WTC11 (cell line): ENCODE measurements around the gene MSANTD2. TPM values are rescaled to one million over a fixed set of nuclear protein-coding genes. Genes with fewer than 3 reads are reported as not detected.

Experiments used
- ATAC-seq: fragments of 200-7000 bp; cut with Tn5 transposase; 2 replicates; pipeline ENCODE4 v1.10.0; 2021; ENCODE audit warnings: mild to moderate bottlenecking, moderate library complexity
- CTCF ChIA-PET: fragments of 300-600 bp; sonication (Branson Sonifier 250); formaldehyde crosslinking; loops from one replicate; lab custom pipeline; 2021; ENCODE audit warnings: antibody characterized with exemption; lab: Charles Lee
- POLR2A ChIA-PET: fragments of 350-600 bp; sonication (Branson Sonifier 250); formaldehyde crosslinking; loops from one replicate; lab custom pipeline; 2021; ENCODE audit warnings: antibody characterized with exemption; lab: Charles Lee
- DNase-seq: peaks from one replicate; pipeline ENCODE4 v3.0.0; 2021; ENCODE audit warnings: low spot score
- H3K27ac Mint-ChIP-seq: 2 replicates; pipeline ENCODE4 v1.8.0; 2021; ENCODE audit warnings: mixed read lengths
- H3K27me3 Mint-ChIP-seq: 2 replicates; pipeline ENCODE4 v1.8.0; 2021; ENCODE audit warnings: low read depth, mild to moderate bottlenecking, moderate library complexity, mixed read lengths
- H3K36me3 Mint-ChIP-seq: 2 replicates; pipeline ENCODE4 v1.8.0; 2021; ENCODE audit warnings: mixed read lengths
- H3K4me1 Mint-ChIP-seq: 2 replicates; pipeline ENCODE4 v1.8.0; 2022; ENCODE audit warnings: mixed read lengths
- H3K4me3 Mint-ChIP-seq: 2 replicates; pipeline ENCODE4 v1.8.0; 2021; ENCODE audit warnings: mild to moderate bottlenecking, moderate library complexity, mixed read lengths
- H3K9me3 Mint-ChIP-seq: 2 replicates; pipeline ENCODE4 v1.8.0; 2021; ENCODE audit warnings: mixed read lengths
- CREB1 ChIP-seq: sonication (generic); formaldehyde crosslinking; IDR thresholded peaks from 2 replicates; pipeline ENCODE4 v1.8.0; 2023; ENCODE audit warnings: mild to moderate bottlenecking, missing genetic modification reagents
- FOXK1 ChIP-seq: sonication (generic); formaldehyde crosslinking; IDR thresholded peaks from 2 replicates; pipeline ENCODE4 v1.8.0; 2022; ENCODE audit warnings: mild to moderate bottlenecking, moderate library complexity, missing genetic modification reagents
- GRHL2 ChIP-seq: fragments of 250-450 bp; sonication (Bioruptor Pico); IDR thresholded peaks from 2 replicates; pipeline ENCODE4 v1.8.0; 2022; ENCODE audit warnings: mild to moderate bottlenecking, moderate library complexity; ENCODE audit not compliant: insufficient replicate concordance, severe bottlenecking
- GTF2I ChIP-seq: fragments of 250-450 bp; sonication (Bioruptor Pico); conservative IDR thresholded peaks from 2 replicates; pipeline ENCODE4 v1.4.0; 2021; ENCODE audit warnings: mild to moderate bottlenecking
- IRF2 ChIP-seq: sonication (generic); formaldehyde crosslinking; IDR thresholded peaks from 2 replicates; pipeline ENCODE4 v1.8.0; 2022; ENCODE audit warnings: low read depth, missing genetic modification reagents, borderline replicate concordance
- NFE2L1 ChIP-seq: sonication (generic); formaldehyde crosslinking; IDR thresholded peaks from 2 replicates; pipeline ENCODE4 v1.8.1; 2023; ENCODE audit warnings: missing genetic modification reagents
- NFYB ChIP-seq: sonication (generic); formaldehyde crosslinking; conservative IDR thresholded peaks from 2 replicates; pipeline ENCODE4 v1.8.0; 2022; ENCODE audit warnings: low read depth, missing genetic modification reagents
- RELA ChIP-seq: sonication (generic); formaldehyde crosslinking; IDR thresholded peaks from 2 replicates; pipeline ENCODE4 v1.8.1; 2022; ENCODE audit warnings: missing genetic modification reagents, mild to moderate bottlenecking, borderline replicate concordance
- SMAD4 ChIP-seq: sonication (generic); formaldehyde crosslinking; IDR thresholded peaks from 2 replicates; pipeline ENCODE4 v1.8.0; 2022; ENCODE audit warnings: mild to moderate bottlenecking, missing genetic modification reagents
- SP1 ChIP-seq: sonication (generic); formaldehyde crosslinking; conservative IDR thresholded peaks from 2 replicates; pipeline ENCODE4 v1.8.1; 2022; ENCODE audit warnings: missing genetic modification reagents
- TEAD1 ChIP-seq: sonication (generic); formaldehyde crosslinking; IDR thresholded peaks from 2 replicates; pipeline ENCODE4 v1.8.0; 2022; ENCODE audit warnings: mild to moderate bottlenecking, missing genetic modification reagents
- TP53 ChIP-seq: sonication (generic); formaldehyde crosslinking; IDR thresholded peaks from 2 replicates; pipeline ENCODE4 v1.8.1; 2023; ENCODE audit warnings: mild to moderate bottlenecking, missing genetic modification reagents
- ZNF317 ChIP-seq: sonication (generic); formaldehyde crosslinking; IDR thresholded peaks from 2 replicates; pipeline ENCODE4 v1.8.1; 2023; ENCODE audit warnings: low read depth, mild to moderate bottlenecking, moderate library complexity, missing genetic modification reagents, borderline replicate concordance
- total RNA-seq: library from RNA; stranded (reverse); gene quantifications from 3 replicates; pipeline ENCODE4 v1.2.3, GENCODE V29; 2021
- TF ChIP-seq, protein P1 (sequence below): sonication (generic); formaldehyde crosslinking; IDR thresholded peaks from 2 replicates; pipeline ENCODE4 v1.8.0; 2023; ENCODE audit warnings: missing genetic modification reagents, mild to moderate bottlenecking, borderline replicate concordance
- TF ChIP-seq, protein P2 (sequence below): fragments of 200-600 bp; IDR thresholded peaks from 2 replicates; pipeline ENCODE4 v1.8.0; 2022; ENCODE audit warnings: antibody characterized with exemption
- TF ChIP-seq, protein P3 (sequence below): fragments of 250-450 bp; sonication (Bioruptor Pico); IDR thresholded peaks from 2 replicates; pipeline ENCODE4 v2.1.2; 2022; ENCODE audit warnings: mild to moderate bottlenecking, moderate library complexity
- TF ChIP-seq, protein P4 (sequence below): sonication (generic); formaldehyde crosslinking; IDR thresholded peaks from 2 replicates; pipeline ENCODE4 v1.8.1; 2022; ENCODE audit warnings: mild to moderate bottlenecking, moderate library complexity, missing genetic modification reagents
- TF ChIP-seq, protein P5 (sequence below): sonication (generic); formaldehyde crosslinking; IDR thresholded peaks from 2 replicates; pipeline ENCODE4 v1.8.1; 2022; ENCODE audit warnings: low read depth, missing genetic modification reagents, borderline replicate concordance
- TF ChIP-seq, protein P6 (sequence below): sonication (generic); formaldehyde crosslinking; IDR thresholded peaks from 2 replicates; pipeline ENCODE4 v1.8.1; 2023; ENCODE audit warnings: mild to moderate bottlenecking, moderate library complexity, missing genetic modification reagents

Gene MSANTD2
- total RNA-seq, 1 experiment from 2014 or later, result 17.5 TPM

DNA sequence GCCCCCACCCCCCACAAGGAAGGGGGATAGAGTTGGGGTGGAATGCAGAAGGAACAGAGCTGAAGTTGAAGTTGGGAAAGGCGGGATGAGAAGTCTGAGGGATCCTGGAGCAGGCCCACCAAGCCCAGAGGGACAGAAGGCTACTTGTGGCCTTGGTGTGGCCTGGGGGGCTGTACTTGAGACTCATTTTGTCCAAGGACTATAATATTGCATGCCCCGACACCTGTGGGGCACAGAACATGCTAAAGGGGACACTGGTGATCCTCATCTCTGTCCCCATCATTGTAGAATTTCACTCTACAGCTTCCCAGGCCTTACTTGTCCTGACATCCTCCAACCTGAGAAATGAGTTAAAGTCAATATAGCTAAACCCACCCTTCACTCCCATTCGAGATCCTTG, 39.4 kb downstream of the MSANTD2 start:
- H3K4me1 Mint-ChIP-seq, result peaks cover 57% of the 10 kb centered on the region
- CTCF ChIA-PET, result interaction anchor here (1.1 to 5.6 kb wide), 10 partner anchors 9 to 117 kb away, joined by 3 to 61 read pairs (median 26); partner anchors contain the start of genes SIAE, SPA17 and VSIG2
- H3K27me3 Mint-ChIP-seq, result peaks cover 73% of the 10 kb centered on the region
- H3K27ac Mint-ChIP-seq, result no peak overlapping the region
- no peaks in the 10 kb centered on the region for H3K9me3 Mint-ChIP-seq
- POLR2A ChIA-PET, result interaction anchor here (0.6 to 1.1 kb wide), 3 partner anchors 8 to 88 kb away, joined by 3 read pairs; no protein-coding TSS in a partner anchor
- DNase-seq, result no peak
- TF ChIP-seq, protein P1, sequence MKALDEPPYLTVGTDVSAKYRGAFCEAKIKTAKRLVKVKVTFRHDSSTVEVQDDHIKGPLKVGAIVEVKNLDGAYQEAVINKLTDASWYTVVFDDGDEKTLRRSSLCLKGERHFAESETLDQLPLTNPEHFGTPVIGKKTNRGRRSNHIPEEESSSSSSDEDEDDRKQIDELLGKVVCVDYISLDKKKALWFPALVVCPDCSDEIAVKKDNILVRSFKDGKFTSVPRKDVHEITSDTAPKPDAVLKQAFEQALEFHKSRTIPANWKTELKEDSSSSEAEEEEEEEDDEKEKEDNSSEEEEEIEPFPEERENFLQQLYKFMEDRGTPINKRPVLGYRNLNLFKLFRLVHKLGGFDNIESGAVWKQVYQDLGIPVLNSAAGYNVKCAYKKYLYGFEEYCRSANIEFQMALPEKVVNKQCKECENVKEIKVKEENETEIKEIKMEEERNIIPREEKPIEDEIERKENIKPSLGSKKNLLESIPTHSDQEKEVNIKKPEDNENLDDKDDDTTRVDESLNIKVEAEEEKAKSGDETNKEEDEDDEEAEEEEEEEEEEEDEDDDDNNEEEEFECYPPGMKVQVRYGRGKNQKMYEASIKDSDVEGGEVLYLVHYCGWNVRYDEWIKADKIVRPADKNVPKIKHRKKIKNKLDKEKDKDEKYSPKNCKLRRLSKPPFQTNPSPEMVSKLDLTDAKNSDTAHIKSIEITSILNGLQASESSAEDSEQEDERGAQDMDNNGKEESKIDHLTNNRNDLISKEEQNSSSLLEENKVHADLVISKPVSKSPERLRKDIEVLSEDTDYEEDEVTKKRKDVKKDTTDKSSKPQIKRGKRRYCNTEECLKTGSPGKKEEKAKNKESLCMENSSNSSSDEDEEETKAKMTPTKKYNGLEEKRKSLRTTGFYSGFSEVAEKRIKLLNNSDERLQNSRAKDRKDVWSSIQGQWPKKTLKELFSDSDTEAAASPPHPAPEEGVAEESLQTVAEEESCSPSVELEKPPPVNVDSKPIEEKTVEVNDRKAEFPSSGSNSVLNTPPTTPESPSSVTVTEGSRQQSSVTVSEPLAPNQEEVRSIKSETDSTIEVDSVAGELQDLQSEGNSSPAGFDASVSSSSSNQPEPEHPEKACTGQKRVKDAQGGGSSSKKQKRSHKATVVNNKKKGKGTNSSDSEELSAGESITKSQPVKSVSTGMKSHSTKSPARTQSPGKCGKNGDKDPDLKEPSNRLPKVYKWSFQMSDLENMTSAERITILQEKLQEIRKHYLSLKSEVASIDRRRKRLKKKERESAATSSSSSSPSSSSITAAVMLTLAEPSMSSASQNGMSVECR (CRISPR knock-in tag), result no peak
- no peak for TF ChIP-seq RELA (CRISPR knock-in tag)
- TF ChIP-seq GTF2I (CRISPR knock-in tag), result no peak
- TF ChIP-seq, protein P2, sequence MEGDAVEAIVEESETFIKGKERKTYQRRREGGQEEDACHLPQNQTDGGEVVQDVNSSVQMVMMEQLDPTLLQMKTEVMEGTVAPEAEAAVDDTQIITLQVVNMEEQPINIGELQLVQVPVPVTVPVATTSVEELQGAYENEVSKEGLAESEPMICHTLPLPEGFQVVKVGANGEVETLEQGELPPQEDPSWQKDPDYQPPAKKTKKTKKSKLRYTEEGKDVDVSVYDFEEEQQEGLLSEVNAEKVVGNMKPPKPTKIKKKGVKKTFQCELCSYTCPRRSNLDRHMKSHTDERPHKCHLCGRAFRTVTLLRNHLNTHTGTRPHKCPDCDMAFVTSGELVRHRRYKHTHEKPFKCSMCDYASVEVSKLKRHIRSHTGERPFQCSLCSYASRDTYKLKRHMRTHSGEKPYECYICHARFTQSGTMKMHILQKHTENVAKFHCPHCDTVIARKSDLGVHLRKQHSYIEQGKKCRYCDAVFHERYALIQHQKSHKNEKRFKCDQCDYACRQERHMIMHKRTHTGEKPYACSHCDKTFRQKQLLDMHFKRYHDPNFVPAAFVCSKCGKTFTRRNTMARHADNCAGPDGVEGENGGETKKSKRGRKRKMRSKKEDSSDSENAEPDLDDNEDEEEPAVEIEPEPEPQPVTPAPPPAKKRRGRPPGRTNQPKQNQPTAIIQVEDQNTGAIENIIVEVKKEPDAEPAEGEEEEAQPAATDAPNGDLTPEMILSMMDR, result no peak
- no peak for TF ChIP-seq SMAD4 (CRISPR knock-in tag)
- TF ChIP-seq TP53 (CRISPR knock-in tag), result no peak
- TF ChIP-seq CREB1 (CRISPR knock-in tag), result no peak
- TF ChIP-seq, protein P3, sequence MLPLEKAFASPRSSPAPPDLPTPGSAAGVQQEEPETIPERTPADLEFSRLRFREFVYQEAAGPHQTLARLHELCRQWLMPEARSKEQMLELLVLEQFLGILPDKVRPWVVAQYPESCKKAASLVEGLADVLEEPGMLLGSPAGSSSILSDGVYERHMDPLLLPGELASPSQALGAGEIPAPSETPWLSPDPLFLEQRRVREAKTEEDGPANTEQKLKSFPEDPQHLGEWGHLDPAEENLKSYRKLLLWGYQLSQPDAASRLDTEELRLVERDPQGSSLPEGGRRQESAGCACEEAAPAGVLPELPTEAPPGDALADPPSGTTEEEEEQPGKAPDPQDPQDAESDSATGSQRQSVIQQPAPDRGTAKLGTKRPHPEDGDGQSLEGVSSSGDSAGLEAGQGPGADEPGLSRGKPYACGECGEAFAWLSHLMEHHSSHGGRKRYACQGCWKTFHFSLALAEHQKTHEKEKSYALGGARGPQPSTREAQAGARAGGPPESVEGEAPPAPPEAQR (CRISPR knock-in tag), result no peak
- TF ChIP-seq, protein P4, sequence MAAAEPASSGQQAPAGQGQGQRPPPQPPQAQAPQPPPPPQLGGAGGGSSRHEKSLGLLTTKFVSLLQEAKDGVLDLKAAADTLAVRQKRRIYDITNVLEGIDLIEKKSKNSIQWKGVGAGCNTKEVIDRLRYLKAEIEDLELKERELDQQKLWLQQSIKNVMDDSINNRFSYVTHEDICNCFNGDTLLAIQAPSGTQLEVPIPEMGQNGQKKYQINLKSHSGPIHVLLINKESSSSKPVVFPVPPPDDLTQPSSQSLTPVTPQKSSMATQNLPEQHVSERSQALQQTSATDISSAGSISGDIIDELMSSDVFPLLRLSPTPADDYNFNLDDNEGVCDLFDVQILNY (CRISPR knock-in tag), result no peak
- no peak for TF ChIP-seq NFE2L1
- TF ChIP-seq TEAD1 (CRISPR knock-in tag), result no peak
- TF ChIP-seq, protein P5, sequence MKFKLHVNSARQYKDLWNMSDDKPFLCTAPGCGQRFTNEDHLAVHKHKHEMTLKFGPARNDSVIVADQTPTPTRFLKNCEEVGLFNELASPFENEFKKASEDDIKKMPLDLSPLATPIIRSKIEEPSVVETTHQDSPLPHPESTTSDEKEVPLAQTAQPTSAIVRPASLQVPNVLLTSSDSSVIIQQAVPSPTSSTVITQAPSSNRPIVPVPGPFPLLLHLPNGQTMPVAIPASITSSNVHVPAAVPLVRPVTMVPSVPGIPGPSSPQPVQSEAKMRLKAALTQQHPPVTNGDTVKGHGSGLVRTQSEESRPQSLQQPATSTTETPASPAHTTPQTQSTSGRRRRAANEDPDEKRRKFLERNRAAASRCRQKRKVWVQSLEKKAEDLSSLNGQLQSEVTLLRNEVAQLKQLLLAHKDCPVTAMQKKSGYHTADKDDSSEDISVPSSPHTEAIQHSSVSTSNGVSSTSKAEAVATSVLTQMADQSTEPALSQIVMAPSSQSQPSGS (CRISPR knock-in tag), result no peak
- no peak for TF ChIP-seq IRF2 (CRISPR knock-in tag)
- TF ChIP-seq ZNF317 (CRISPR knock-in tag), result no peak
- no peak for TF ChIP-seq NFYB (CRISPR knock-in tag)
- TF ChIP-seq FOXK1 (CRISPR knock-in tag), result no peak
- no peak for TF ChIP-seq GRHL2 (CRISPR knock-in tag)
- TF ChIP-seq, protein P6, sequence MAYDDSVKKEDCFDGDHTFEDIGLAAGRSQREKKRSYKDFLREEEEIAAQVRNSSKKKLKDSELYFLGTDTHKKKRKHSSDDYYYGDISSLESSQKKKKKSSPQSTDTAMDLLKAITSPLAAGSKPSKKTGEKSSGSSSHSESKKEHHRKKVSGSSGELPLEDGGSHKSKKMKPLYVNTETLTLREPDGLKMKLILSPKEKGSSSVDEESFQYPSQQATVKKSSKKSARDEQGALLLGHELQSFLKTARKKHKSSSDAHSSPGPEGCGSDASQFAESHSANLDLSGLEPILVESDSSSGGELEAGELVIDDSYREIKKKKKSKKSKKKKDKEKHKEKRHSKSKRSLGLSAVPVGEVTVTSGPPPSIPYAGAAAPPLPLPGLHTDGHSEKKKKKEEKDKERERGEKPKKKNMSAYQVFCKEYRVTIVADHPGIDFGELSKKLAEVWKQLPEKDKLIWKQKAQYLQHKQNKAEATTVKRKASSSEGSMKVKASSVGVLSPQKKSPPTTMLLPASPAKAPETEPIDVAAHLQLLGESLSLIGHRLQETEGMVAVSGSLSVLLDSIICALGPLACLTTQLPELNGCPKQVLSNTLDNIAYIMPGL (CRISPR knock-in tag), result no peak
- no peak for TF ChIP-seq SP1
- no peak for ATAC-seq
- no peaks in the 10 kb centered on the region for H3K36me3 Mint-ChIP-seq
- H3K4me3 Mint-ChIP-seq, result peak overlapping the region; percentile 84
